Activated T-helper 2 cell treated with anti-CD3 and anti-CD28 coated beads, Interferon-gamma antibody, Interleukin-2, Interleukin-4, amounts not matched to agents 10 μg/mL and 5 μg/mL and 100 μg/mL, durations not matched to agents 14 hours and 24 hours and 36 hours (primary cell): Measurements from ENCODE around the gene SPRR2D. TPM values are rescaled to one million over a fixed set of nuclear protein-coding genes. Genes with fewer than 3 reads are reported as not detected.

Experiments used
- DNase-seq: peaks from one replicate; pipeline ENCODE4 v3.0.0; 2021; ENCODE audit warnings: low spot score
- H3K27ac Mint-ChIP-seq: one replicate; pipeline ENCODE4 v1.8.0; 2021; ENCODE audit warnings: mixed read lengths
- H3K27me3 Mint-ChIP-seq: one replicate; pipeline ENCODE4 v1.8.0; 2021; ENCODE audit warnings: low read depth, mixed read lengths
- H3K36me3 Mint-ChIP-seq: one replicate; pipeline ENCODE4 v1.8.0; 2021; ENCODE audit warnings: low read depth, mixed read lengths
- H3K4me1 Mint-ChIP-seq: one replicate; pipeline ENCODE4 v1.8.0; 2021; ENCODE audit warnings: low read depth, mixed read lengths
- H3K4me3 Mint-ChIP-seq: one replicate; pipeline ENCODE4 v1.8.0; 2021; ENCODE audit warnings: low read depth, mild to moderate bottlenecking, moderate library complexity, mixed read lengths
- H3K9me3 Mint-ChIP-seq: one replicate; pipeline ENCODE4 v1.8.0; 2021; ENCODE audit warnings: mixed read lengths
- intact Hi-C: fragments of 100-400 bp; cut with micrococcal nuclease; formaldehyde crosslinking; loops from one replicate; pipeline ENCODE4 v1.15.1; 2023
- total RNA-seq: library from RNA; stranded (reverse); gene quantifications from 2 replicates; pipeline ENCODE4 v1.2.3, GENCODE V29; 2022

The SPRR2D gene
- total RNA-seq, 1 donor from 2014 or later, result not detected

DNA sequence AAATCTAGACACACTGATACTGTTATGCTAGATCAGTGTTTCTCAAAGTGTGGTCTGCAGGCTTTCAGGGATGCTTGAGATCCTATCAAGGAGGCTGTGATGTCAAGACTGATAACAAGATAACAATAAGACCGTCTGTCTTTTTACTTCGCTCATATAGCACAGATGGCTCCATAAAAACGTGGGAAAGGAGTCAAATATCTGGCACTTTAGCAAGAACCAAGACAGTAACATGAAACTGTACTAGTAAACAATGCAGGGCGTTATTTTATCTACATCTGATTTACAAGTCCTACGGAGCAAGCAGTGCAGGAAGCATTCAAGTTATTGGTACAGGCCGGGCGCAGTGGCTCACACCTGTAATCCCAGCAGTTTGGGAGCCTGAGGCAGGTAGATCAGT is 43.0 kb downstream of the SPRR2D start:
- Mint-ChIP-seq H3K4me3 (no peak overlapping the region), H3K9me3 (no peaks in the 10 kb centered on the region), H3K4me1 (no peaks in the 10 kb centered on the region), H3K27ac (no peak overlapping the region), H3K36me3 (no peaks in the 10 kb centered on the region), H3K27me3 (no peaks in the 10 kb centered on the region)
- no peak for DNase-seq
- intact Hi-C loops, result no loop called here

DNA sequence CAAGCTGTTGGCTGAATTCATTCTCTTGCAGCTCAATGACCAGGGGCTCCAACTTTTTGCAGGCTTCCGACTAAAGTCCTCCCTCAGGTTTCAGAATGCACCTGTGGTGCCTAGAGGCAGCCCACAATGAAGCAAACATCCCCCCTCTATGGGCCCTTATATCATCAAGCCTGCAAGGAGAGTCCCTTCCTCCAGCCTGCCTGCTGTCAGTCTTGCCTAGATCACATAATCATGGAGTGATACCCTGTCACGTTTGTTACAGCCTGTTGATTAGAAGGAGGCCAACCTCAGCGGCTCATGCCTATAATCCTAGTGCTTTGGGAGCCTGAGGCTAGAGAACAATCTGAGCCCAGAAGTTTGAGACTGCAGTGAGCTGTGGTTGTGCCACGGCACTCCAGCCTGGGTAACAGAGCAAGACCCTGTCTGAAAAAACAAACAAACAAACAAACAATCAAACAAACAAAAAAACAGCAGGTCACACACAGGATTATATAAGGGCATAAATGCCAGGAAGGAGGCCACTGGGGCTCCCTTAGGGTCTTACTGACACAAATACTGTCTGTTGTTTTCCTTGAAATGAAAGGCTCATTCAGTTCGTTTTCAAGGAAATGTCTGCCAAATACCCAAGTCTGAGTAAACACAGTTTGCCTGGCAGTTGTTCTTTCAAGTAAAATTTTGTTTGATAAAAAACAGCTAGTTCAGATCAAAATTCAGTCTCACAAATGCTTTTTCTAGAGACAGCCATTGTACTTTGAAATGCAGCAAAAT is 44.1 kb downstream of the SPRR2D start:
- Mint-ChIP-seq H3K27ac (no peak overlapping the region), H3K4me1 (no peaks in the 10 kb centered on the region), H3K27me3 (no peaks in the 10 kb centered on the region), H3K4me3 (no peak overlapping the region), H3K36me3 (no peaks in the 10 kb centered on the region), H3K9me3 (no peaks in the 10 kb centered on the region)
- DNase-seq, result no peak
- intact Hi-C loops, result no loop called here

DNA sequence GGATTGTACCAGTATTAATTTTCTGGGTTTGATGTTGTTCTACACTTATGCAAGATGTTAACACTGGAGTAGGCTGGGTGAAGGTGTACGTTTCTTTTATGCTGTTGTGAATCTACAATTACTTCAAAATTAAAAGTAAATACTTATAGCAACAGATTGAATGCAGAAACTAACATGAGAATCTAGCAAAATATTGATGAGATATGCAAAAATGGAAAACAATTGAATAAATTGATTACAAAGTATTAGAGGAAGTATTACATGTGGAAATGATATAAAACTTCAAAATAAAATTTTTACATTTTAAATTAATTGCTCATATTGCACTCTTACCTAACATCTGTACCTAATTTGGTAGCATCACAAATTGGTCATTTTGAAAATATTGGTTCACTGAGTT is 45.1 kb downstream of the SPRR2D start:
- DNase-seq, result no peak
- Mint-ChIP-seq H3K9me3 (no peaks in the 10 kb centered on the region), H3K27me3 (no peaks in the 10 kb centered on the region), H3K4me1 (no peaks in the 10 kb centered on the region), H3K27ac (no peak overlapping the region), H3K4me3 (no peak overlapping the region), H3K36me3 (no peaks in the 10 kb centered on the region)
- intact Hi-C loops, result no loop called here

DNA sequence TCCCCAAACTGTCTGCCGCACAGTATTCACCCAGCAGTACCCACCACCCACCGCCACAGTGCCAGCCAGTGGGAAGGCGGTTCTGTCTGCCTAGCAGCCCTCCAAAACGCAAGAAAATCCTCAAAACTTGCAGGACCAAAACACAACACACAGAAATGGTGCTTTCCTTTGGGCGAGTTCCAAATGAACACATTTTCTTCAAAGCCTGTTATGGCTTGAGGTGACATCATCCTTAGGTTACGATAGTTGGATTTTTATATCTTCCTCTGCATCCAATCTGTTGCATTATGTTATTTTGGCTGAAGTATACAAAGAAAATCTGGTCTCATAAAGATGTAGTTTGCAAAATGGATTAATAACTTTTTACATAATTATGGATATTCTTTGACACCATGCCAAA is 47.7 kb downstream of the SPRR2D start:
- Mint-ChIP-seq H3K36me3 (no peaks in the 10 kb centered on the region), H3K27me3 (peaks cover 4% of the 10 kb centered on the region), H3K4me1 (no peaks in the 10 kb centered on the region), H3K9me3 (no peaks in the 10 kb centered on the region), H3K4me3 (no peak overlapping the region), H3K27ac (no peak overlapping the region)
- intact Hi-C loops, result no loop called here
- DNase-seq, result no peak

Other genes starting within 250 kb of the SPRR2D start
- gene LCE1D, start 244.4 kb downstream of the SPRR2D start, total RNA-seq, result not detected in 2 replicates
- gene LCE1C, start 234.5 kb downstream of the SPRR2D start, total RNA-seq, result not detected in 2 replicates
- gene LCE1B, start 229.1 kb downstream of the SPRR2D start, total RNA-seq, result not detected in 2 replicates
- gene LCE1A, start 213.6 kb downstream of the SPRR2D start, total RNA-seq, result not detected in 2 replicates
- not detected in 2 replicates for gene LCE6A, start 198.3 kb downstream of the SPRR2D start, total RNA-seq
- not detected in 2 replicates for gene LCE7A, start 181.1 kb downstream of the SPRR2D start, total RNA-seq
- not detected in 2 replicates for gene SMCP, start 162.8 kb downstream of the SPRR2D start, total RNA-seq
- gene IVL, start 132.6 kb downstream of the SPRR2D start, total RNA-seq, result not detected in 2 replicates
- gene SPRR5, start 93.9 kb downstream of the SPRR2D start, total RNA-seq, result not detected in 2 replicates
- not detected in 2 replicates for gene SPRR4, start 70.5 kb downstream of the SPRR2D start, total RNA-seq
- gene SPRR1A, start 57.0 kb downstream of the SPRR2D start, total RNA-seq, result not detected in 2 replicates
- not detected in 2 replicates for gene SPRR3, start 39.4 kb downstream of the SPRR2D start, total RNA-seq
- gene SPRR1B, start 9.9 kb downstream of the SPRR2D start, total RNA-seq, result not detected in 2 replicates
- not detected in 2 replicates for gene SPRR2A, start 16.4 kb upstream of the SPRR2D start, total RNA-seq
- gene SPRR2B, start 30.5 kb upstream of the SPRR2D start, total RNA-seq, result not detected in 2 replicates
- not detected in 2 replicates for gene SPRR2E, start 53.4 kb upstream of the SPRR2D start, total RNA-seq
- gene SPRR2F, start 72.4 kb upstream of the SPRR2D start, total RNA-seq, result not detected in 2 replicates
- not detected in 2 replicates for gene SPRR2G, start 109.8 kb upstream of the SPRR2D start, total RNA-seq
- gene LELP1, start 162.3 kb upstream of the SPRR2D start, total RNA-seq, result not detected in 2 replicates
- not detected in 2 replicates for gene PRR9, start 176.5 kb upstream of the SPRR2D start, total RNA-seq
- gene LORICRIN, start 218.6 kb upstream of the SPRR2D start, total RNA-seq, result not detected in 2 replicates